Measurements from ENCODE around the gene RNU7-1.

Gene RNU7-1

DNA sequence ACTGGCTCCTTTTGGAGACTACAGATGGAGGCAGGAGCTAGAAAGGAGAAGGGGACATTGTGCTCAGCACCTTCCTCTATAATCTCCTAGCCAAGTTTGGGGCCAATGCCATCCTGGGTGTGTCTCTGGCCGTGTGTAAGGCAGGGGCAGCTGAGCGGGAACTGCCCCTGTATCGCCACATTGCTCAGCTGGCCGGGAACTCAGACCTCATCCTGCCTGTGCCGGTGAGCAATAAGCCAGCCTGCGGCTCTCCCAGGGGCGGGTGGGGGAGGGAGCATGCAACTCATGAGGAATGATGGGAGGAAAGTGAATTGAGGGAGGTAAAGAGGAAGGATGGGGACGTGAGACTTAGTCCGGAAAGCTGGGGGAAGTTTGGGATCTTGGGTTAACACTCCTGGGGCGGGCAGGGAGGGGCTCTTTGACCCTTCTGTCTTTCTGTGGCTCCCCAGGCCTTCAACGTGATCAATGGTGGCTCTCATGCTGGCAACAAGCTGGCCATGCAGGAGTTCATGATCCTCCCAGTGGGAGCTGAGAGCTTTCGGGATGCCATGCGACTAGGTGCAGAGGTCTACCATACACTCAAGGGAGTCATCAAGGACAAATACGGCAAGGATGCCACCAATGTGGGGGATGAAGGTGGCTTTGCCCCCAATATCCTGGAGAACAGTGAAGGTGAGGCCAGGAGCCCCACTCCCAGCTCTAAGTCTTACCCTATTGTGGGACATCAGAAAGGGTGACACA, 26.0 kb upstream of the RNU7-1 start:
- no peak for DNase-seq (ENCODE audit: low spot score)

DNA sequence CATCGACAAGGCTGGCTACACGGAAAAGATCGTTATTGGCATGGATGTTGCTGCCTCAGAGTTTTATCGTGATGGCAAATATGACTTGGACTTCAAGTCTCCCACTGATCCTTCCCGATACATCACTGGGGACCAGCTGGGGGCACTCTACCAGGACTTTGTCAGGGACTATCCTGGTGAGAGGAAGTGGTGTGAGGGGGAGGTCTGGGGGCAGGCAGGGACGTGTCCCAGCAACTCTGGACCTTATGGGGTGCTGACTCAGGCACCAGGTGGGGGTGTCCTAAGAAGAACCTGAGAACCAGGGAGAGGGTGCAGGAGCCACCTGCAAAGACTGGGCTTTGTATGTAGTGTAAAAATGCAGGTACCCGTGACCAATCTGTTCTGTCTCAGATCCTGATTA, 24.0 kb upstream of the RNU7-1 start:
- DNase-seq (ENCODE audit: low spot score): no peak

DNA sequence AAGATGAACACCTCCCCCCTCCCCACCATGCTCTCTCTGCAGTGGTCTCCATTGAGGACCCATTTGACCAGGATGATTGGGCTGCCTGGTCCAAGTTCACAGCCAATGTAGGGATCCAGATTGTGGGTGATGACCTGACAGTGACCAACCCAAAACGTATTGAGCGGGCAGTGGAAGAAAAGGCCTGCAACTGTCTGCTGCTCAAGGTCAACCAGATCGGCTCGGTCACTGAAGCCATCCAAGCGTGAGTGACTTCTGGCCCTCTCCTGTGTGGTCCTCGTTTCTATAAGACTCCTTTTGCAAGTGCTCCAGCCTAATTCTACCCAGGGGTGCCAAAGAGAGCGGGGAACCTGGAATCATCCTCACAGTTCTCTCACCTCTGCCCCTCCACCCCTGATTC, 22.1 kb upstream of the RNU7-1 start:
- DNase-seq (ENCODE audit: low spot score): no peak

DNA sequence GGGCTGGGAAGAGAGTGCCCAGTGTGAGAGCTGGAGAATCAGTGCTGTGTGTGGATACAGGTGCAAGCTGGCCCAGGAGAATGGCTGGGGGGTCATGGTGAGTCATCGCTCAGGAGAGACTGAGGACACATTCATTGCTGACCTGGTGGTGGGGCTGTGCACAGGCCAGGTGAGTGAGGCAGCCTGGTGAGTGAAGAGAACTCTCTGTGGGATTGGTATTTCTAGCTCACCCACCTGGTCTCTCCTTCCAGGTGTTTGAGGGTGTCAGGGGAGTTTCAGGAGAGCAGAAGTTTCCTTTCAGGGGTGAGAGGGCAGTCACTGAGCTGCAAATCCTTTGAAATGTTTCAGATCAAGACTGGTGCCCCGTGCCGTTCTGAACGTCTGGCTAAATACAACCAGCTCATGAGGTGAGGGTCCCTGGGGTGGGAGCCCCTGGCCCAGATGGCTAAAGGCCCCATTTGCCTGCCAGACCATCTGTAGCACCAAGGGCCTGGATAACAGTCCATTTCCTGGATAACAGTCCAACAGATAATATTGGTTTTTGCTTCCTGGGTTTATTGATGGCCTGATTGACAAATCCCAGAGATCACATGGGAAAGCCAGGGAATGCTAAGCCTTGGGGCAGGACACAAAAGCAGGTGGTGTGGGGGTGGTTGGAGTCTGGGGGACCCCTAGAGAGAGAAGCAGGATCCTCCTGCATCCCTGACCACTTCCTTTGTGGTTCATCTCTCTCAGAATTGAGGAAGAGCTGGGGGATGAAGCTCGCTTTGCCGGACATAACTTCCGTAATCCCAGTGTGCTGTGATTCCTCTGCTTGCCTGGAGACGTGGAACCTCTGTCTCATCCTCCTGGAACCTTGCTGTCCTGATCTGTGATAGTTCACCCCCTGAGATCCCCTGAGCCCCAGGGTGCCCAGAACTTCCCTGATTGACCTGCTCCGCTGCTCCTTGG, 21.3 kb upstream of the RNU7-1 start:
- DNase-seq (ENCODE audit: low spot score): no peak

DNA sequence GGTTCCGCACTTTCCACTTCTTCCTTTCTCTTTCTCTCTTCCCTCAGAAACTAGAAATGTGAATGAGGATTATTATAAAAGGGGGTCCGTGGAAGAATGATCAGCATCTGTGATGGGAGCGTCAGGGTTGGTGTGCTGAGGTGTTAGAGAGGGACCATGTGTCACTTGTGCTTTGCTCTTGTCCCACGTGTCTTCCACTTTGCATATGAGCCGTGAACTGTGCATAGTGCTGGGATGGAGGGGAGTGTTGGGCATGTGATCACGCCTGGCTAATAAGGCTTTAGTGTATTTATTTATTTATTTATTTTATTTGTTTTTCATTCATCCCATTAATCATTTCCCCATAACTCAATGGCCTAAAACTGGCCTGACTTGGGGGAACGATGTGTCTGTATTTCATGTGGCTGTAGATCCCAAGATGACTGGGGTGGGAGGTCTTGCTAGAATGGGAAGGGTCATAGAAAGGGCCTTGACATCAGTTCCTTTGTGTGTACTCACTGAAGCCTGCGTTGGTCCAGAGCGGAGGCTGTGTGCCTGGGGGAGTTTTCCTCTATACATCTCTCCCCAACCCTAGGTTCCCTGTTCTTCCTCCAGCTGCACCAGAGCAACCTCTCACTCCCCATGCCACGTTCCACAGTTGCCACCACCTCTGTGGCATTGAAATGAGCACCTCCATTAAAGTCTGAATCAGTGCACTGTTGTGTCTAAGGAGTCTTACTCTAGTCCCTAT, 20.4 kb upstream of the RNU7-1 start:
- no peak for DNase-seq (ENCODE audit: low spot score)

DNA sequence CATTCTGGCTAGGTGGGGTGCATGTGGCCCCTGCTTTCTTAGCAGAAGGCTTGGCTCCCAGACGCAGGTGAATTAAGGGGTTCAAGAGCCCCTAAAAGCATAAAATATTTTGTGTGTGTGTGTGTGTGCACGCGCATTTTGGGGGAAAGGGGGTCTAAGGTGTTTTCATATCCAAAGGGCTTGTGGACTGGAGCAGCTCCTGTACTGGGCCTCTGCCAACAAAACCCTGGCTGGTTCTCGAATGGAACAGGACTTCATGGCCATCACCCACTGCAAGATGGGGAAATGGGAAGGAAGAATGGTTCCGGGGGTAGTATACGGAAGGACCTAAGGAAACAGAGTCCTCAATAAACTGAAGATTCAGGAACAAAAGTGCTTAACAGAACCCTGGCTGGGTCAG, 19.8 kb upstream of the RNU7-1 start:
- no peak for DNase-seq (ENCODE audit: low spot score)

DNA sequence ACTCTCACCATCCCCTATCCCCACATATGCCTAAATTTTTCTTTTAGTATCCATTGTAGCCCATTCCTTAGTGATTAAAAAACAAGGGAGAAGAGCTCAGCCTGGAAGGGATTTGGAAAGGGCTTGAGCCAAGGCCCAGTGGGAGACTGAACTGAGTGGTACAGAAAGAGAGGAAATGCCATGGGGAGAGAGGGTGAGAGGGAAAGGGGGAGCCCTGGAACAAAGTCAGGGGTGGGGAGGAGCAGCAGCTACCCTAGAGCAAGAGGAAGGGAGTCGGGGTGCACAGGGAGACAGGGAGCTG, 18.4 kb upstream of the RNU7-1 start:
- no peak for DNase-seq (ENCODE audit: low spot score)

DNA sequence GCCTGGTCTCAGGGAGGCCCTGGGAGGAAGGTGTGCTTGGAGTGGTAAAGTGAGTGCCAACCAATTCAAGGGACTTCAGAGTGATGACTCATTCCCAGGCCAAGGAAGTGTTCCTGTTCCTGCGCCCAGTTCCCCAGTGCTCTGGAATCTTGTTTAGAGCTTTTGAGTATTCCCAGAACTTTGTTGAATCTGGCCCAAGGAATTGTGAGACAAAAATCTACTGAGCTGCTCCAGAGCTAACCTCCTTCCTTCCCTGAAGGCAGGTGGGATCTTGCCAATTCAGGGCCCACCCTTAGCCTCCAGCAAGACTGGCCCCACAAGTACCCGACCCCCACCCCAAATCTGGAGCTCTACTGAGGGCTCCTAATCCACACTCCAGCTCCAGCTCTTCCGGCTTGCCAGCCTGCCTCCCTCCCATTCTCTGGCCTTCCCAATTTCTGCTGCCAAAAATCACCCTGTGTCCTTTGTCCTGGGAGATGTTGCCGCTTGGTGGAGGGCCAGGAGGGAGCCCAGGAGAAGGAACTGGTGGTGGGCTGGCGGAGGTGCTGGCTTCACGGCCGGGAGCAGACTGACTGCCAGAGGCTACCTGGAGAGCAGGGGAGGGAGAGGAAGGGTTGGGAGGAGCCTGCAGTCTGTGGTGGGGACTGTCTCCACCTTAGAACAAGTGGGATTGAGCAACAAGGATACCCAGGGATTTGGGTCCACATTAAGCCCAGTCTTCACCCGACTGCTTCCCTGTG, 17.9 kb upstream of the RNU7-1 start:
- DNase-seq (ENCODE audit: low spot score): peak; percentile 71

DNA sequence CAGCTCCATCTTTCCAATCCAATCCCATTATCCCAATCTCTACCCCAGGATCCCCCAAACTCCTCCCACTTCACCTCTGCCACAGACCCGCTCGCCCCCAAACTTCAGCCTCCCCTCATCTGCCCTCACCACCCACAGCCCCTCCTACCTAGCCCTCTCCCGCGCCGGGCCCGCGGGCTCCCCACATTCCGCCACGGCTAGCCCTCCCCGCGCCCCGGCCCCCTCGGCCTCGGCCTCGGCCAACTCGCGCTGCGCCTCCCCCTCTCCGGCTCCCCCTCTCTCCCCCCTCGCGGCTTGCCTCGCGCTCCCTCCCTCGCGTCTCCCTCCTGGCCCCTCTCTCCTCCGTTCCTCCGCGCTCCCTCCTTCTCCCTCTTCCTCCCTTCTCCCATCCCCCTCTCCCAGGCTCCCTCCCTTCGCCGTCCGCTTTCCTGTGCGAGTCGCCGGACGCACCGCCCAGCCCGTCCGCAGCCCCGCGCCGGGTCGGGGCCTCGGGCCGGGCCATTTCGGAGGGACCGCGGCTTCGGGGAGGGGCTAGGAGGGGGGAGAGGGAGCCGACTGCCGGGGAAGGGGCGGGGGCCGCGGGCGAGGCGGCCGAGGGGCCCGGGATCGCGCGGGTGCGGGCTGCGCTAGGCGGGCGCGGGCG, 16.1 kb upstream of the RNU7-1 start, which contains the start of gene ATN1:
TSS of gene ATN1 (plus strand) at position 581 of the 643 bp plus-strand sequence. CDS start 6,043 bp downstream, outside the sequence.
- DNase-seq (ENCODE audit: low spot score): no peak

DNA sequence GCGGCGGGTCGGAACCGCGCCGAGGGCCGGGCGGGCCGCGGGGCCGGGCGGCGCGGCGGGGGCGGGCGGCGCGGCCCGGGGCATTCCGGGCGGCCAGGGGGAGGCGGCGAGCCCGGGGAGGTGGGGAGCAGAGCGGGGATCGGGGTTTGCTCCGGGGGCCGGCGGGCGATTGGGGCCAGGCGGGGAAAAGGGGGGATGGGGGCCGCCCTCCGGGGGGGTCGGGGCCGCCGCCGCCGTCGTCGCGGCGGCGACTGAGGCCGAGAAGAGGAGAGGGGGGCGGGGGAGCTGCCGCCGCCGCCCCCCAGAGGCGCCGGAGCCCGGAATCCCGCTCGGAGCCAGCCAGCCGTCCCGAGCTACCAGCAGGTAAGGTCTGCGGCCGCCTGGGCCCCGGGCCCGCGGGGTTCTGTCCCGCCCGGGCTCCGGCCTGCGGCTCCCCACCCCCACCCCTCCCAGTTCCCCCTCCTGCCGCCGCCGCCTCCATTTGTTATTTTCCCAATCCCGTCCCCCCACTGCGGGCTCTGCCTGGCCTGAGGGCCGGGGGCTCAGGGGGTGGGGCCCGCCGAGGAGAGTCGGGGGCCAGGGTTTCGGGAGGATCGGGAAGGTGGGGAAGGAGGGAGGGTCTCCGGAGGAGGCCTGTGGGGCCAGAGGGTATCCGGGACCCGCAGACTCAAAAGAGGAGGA, 15.5 kb upstream of the RNU7-1 start:
- no peak for DNase-seq (ENCODE audit: low spot score)

DNA sequence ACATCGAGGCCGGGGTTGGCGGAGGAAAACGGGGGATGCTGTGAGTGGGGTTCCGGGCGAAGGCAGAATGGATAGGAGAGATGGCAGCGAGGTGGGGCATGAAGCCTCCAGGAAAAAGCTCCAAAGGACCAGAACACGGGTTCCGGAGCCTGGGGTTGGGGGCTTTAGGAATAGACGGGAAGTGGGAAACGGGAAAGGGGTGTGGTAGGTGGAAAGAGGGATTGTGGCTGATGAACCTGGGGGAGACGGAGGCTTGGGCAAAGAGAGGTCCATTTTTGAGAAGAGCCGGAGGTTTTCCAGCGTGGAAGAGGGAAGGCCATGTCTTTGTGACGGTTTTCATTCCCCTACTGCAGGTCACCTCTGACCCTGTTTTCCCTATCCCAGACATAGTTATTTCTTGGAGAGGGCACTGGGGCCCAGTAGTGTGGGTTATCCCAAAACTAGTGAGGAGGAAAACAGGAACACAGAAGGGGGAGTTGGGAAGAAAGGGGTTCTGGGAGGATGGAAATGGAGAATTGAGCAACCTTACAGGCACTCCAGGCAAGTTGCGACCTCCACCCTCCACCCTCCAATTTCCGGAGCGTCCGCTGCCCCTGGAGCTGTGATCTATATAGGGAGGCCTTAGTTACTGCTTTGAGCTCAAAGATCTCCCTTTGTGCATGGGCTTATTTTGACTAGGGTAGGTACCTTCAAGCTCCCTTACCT, 14.8 kb upstream of the RNU7-1 start:
- no peak for DNase-seq (ENCODE audit: low spot score)

DNA sequence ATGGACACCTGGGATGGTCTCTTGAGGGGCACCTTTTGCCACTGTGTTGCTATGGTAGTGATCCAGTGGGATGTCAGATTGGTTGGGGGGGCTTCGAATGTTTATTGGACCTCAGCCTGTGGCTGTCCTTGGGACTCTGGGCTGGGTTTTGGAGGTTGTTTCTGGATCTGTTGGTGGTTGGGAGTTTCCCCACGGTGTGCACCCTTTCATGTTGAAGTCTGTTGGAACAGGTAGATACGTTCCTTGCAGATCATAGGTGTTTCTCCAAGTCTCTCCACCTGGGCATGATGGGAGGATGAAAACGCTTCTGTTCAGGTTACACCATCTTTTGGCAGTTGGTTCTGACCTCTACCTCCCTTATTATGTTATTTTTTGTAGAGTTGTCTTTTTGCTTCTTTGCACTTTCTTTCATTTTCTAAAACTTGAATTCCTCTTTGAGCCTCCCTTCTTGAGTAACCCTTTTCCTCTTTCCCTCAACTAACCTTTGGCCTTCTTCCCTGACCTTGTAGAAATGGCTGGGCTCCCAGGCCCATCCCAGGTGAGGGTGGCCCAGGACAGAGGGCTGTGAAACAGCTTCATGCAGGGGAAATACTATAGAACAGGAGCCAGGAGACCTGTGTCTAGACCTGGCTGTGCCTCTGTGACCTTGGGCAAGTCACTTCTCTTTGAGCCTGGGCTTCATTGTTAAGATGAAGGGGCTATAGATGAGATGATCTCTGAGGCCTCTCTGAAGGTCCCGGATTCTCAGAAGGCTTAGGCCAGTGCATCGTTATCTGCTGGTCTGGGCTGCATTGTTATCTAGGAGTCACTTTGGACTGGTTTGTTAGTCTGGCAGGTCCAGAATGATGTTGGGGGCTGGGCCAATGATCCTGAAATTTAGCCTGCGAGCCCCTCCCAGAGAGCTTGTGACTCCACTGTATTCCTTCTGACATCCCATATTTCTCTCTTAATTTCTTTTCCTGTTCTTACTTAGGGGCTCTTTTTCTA, 13.9 kb upstream of the RNU7-1 start:
- no peak for DNase-seq (ENCODE audit: low spot score)

DNA sequence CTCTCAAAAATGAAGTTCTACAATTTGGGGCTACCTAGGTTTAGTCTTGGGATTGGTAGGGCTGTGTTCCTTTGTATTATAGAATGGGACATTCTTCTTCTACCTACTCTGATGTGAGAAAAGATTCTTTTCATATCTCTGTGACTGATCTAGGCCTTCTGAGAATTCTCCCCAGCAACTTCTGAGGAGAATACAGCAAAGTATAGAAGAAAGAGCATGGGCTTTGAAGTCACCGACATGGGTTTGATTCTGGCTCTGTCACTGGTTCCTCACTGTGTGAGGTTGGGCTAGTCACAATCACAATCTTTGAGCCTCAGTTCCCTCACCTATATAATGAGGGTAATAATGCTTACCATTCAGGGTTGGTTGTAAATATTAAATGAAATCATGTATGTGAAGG, 10.8 kb upstream of the RNU7-1 start:
- no peak for DNase-seq (ENCODE audit: low spot score)

DNA sequence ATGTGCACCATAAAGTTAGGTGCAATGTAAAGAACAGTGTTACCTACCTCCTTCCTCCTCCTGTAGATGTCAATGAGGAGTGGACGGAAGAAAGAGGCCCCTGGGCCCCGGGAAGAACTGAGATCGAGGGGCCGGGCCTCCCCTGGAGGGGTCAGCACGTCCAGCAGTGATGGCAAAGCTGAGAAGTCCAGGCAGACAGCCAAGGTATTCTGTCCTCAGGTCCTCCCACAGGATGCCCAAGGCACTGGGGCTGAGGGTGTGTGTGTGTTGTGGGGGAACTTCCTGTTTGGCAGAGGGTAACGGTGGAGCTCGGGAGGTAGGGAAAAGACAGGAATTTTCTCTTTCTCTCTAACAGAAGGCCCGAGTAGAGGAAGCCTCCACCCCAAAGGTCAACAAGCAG, 9.5 kb upstream of the RNU7-1 start:
- no peak for DNase-seq (ENCODE audit: low spot score)

DNA sequence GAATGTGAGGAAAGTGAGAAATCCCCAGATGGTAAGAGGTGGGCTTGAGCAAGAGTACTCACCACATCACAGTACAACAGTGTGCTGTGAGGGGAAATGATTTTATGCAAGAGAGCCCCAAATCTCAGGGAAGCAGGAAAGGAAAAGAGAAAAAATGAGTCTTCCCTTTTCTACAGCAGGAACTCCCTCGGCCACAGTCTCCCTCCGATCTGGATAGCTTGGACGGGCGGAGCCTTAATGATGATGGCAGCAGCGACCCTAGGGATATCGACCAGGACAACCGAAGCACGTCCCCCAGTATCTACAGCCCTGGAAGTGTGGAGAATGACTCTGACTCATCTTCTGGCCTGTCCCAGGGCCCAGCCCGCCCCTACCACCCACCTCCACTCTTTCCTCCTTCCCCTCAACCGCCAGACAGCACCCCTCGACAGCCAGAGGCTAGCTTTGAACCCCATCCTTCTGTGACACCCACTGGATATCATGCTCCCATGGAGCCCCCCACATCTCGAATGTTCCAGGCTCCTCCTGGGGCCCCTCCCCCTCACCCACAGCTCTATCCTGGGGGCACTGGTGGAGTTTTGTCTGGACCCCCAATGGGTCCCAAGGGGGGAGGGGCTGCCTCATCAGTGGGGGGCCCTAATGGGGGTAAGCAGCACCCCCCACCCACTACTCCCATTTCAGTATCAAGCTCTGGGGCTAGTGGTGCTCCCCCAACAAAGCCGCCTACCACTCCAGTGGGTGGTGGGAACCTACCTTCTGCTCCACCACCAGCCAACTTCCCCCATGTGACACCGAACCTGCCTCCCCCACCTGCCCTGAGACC, 8.0 kb upstream of the RNU7-1 start:
- DNase-seq (ENCODE audit: low spot score): no peak

DNA sequence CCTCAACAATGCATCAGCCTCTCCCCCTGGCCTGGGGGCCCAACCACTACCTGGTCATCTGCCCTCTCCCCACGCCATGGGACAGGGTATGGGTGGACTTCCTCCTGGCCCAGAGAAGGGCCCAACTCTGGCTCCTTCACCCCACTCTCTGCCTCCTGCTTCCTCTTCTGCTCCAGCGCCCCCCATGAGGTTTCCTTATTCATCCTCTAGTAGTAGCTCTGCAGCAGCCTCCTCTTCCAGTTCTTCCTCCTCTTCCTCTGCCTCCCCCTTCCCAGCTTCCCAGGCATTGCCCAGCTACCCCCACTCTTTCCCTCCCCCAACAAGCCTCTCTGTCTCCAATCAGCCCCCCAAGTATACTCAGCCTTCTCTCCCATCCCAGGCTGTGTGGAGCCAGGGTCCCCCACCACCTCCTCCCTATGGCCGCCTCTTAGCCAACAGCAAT, 7.4 kb upstream of the RNU7-1 start:
- DNase-seq (ENCODE audit: low spot score): no peak

DNA sequence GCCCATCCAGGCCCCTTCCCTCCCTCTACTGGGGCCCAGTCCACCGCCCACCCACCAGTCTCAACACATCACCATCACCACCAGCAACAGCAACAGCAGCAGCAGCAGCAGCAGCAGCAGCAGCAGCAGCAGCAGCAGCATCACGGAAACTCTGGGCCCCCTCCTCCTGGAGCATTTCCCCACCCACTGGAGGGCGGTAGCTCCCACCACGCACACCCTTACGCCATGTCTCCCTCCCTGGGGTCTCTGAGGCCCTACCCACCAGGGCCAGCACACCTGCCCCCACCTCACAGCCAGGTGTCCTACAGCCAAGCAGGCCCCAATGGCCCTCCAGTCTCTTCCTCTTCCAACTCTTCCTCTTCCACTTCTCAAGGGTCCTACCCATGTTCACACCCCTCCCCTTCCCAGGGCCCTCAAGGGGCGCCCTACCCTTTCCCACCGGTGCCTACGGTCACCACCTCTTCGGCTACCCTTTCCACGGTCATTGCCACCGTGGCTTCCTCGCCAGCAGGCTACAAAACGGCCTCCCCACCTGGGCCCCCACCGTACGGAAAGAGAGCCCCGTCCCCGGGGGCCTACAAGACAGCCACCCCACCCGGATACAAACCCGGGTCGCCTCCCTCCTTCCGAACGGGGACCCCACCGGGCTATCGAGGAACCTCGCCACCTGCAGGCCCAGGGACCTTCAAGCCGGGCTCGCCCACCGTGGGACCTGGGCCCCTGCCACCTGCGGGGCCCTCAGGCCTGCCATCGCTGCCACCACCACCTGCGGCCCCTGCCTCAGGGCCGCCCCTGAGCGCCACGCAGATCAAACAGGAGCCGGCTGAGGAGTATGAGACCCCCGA, 6.8 kb upstream of the RNU7-1 start:
- no peak for DNase-seq (ENCODE audit: low spot score)
